GM23338 (cell line): ENCODE measurements around the gene TMEM52. TPM values are rescaled to one million over a fixed set of nuclear protein-coding genes. Genes with fewer than 3 reads are reported as not detected.

Experiments used
- CREB1 ChIP-seq: fragments of 250-450 bp; sonication (Bioruptor Pico); IDR thresholded peaks from 2 replicates; pipeline ENCODE4 v1.5.0; 2020; ENCODE audit warnings: low read depth, mild to moderate bottlenecking, moderate library complexity
- EZH2 ChIP-seq: fragments of 200-600 bp; sonication (generic); IDR thresholded peaks from one replicate; pipeline ENCODE4 v1.8.0; 2017; ENCODE audit warnings: antibody characterized with exemption, mild to moderate bottlenecking, low read depth; ENCODE audit not compliant: unreplicated experiment
- EZH2phosphoT487 ChIP-seq: fragments of 200-600 bp; sonication (generic); IDR thresholded peaks from one replicate; pipeline ENCODE4 v1.8.1; 2018; ENCODE audit warnings: antibody characterized with exemption; ENCODE audit not compliant: unreplicated experiment
- JUNB ChIP-seq: IDR thresholded peaks from one replicate; pipeline ENCODE4 v1.6.1; 2016; ENCODE audit warnings: antibody characterized with exemption; ENCODE audit not compliant: unreplicated experiment
- NANOG ChIP-seq: IDR thresholded peaks from 2 replicates; pipeline ENCODE4 v1.6.1; 2016; ENCODE audit warnings: antibody characterized with exemption, borderline replicate concordance
- REST ChIP-seq: IDR thresholded peaks from one replicate; pipeline ENCODE4 v1.6.1; 2018; ENCODE audit warnings: antibody characterized with exemption; ENCODE audit not compliant: unreplicated experiment
- STAT1 ChIP-seq: IDR thresholded peaks from one replicate; pipeline ENCODE4 v1.6.1; 2016; ENCODE audit warnings: antibody characterized with exemption; ENCODE audit not compliant: unreplicated experiment
- ZNF114 ChIP-seq: fragments of 250-450 bp; sonication (Bioruptor Pico); IDR thresholded peaks from 2 replicates; pipeline ENCODE4 v1.5.0; 2020; ENCODE audit warnings: mild to moderate bottlenecking, moderate library complexity
- ZNF331 ChIP-seq: fragments of 250-450 bp; sonication (Bioruptor Pico); IDR thresholded peaks from 2 replicates; pipeline ENCODE4 v1.5.0; 2020; ENCODE audit warnings: low read depth, mild to moderate bottlenecking, moderate library complexity
- ZNF462 ChIP-seq: fragments of 250-450 bp; sonication (Bioruptor Pico); IDR thresholded peaks from 2 replicates; pipeline ENCODE4 v1.5.0; 2020; ENCODE audit warnings: mild to moderate bottlenecking, moderate library complexity
- polyA plus RNA-seq: library from polyadenylated mRNA; unstranded; fragments of >200 nt; fragmentation: Nextera tagmentation; extraction: Ambion mirVana; gene quantifications from 2 replicates; pipeline ENCODE4 v1.2.1, GENCODE V29; 2016
- total RNA-seq: library from RNA; depleted of rRNA; stranded (reverse); fragments of >200 nt; shearing (Covaris generic); gene quantifications from 2 replicates; pipeline ENCODE4 v1.2.3, GENCODE V29; 2014
- TF ChIP-seq, protein P1 (sequence below), 2 experiments: fragments of 200-600 bp in 1 of 2; sonication (generic) in 1 of 2; conservative IDR thresholded peaks; 2 replicates each; pipeline versions ENCODE4 v1.5.1 to v1.6.1; 2016 to 2017; ENCODE audit warnings: antibody characterized with exemption in 2 of 2, low read depth in 2 of 2, mild to moderate bottlenecking in 2 of 2, moderate library complexity in 1 of 2

Gene TMEM52
- total and polyA plus RNA-seq, 2 experiments from 2014 or later: 19.5 to 25.0 TPM

GRCh38 chr1:1958071-1958541 lies 39.0 kb upstream of the TMEM52 start (continued):
- TF ChIP-seq ZNF462 (CRISPR knock-in tag): no peak
- TF ChIP-seq ZNF114 (CRISPR knock-in tag): no peak
- TF ChIP-seq, protein P1, sequence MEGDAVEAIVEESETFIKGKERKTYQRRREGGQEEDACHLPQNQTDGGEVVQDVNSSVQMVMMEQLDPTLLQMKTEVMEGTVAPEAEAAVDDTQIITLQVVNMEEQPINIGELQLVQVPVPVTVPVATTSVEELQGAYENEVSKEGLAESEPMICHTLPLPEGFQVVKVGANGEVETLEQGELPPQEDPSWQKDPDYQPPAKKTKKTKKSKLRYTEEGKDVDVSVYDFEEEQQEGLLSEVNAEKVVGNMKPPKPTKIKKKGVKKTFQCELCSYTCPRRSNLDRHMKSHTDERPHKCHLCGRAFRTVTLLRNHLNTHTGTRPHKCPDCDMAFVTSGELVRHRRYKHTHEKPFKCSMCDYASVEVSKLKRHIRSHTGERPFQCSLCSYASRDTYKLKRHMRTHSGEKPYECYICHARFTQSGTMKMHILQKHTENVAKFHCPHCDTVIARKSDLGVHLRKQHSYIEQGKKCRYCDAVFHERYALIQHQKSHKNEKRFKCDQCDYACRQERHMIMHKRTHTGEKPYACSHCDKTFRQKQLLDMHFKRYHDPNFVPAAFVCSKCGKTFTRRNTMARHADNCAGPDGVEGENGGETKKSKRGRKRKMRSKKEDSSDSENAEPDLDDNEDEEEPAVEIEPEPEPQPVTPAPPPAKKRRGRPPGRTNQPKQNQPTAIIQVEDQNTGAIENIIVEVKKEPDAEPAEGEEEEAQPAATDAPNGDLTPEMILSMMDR (conservative IDR thresholded peaks at IDR 0.05; ENCODE audit: low read depth in 2 of 2): no peak
- TF ChIP-seq NANOG: no peak
- no peak for TF ChIP-seq JUNB
- TF ChIP-seq EZH2: no peak
- no peak for TF ChIP-seq REST
- TF ChIP-seq CREB1 (CRISPR knock-in tag): no peak
- TF ChIP-seq EZH2phosphoT487: no peak
- TF ChIP-seq STAT1: no peak
- no peak for TF ChIP-seq ZNF331 (CRISPR knock-in tag)
